ENCODE results near the gene ZNF469. TPM values are rescaled to one million over a fixed set of nuclear protein-coding genes. Genes with fewer than 3 reads are reported as not detected.

Gene ZNF469
- total RNA-seq, 1 experiment from 2014 or later, result 0.50 TPM

DNA sequence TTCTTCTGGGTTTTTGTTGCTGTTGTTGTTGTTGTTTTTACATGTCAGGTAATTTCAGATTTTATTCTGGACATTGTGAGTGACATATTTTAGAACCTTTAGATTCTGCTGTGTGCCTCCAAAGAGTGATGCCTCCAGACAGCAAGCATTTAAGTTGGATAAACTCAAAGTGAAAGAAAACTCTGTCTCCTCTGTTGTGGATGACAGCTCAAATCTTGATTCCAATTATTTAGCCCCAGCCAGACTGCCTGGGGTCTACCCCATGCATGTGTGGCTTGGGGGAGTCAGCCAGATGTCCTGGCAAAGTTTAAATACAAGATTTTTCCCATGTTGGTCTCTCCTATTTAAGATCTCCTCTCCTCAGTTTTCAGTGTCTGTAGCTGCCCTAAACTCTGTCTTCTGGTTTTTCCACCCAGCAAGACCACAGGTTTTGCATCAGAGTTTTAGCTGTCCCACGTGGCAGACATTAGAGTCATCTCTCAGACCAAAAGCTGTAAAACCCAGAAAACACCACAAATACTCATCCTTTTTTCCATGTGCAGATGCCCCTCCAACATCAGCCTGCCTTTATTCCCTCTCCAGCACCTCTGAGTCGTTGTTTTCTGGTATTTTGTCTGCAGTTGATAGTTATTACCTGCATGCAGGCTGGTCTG is 19.4 kb upstream of the ZNF469 start:
- Mint-ChIP-seq H3K4me1 (ENCODE audit: low read depth, unreplicated experiment) (no peaks in the 10 kb centered on the region), H3K36me3 (ENCODE audit: insufficient read depth, unreplicated experiment) (no peaks in the 10 kb centered on the region), H3K27me3 (ENCODE audit: unreplicated experiment) (peaks cover 54% of the 10 kb centered on the region), H3K27ac (ENCODE audit: unreplicated experiment) (no peak overlapping the region), H3K9me3 (ENCODE audit: low read depth, unreplicated experiment) (peaks cover 4% of the 10 kb centered on the region), H3K4me3 (ENCODE audit: low read depth, unreplicated experiment) (no peak overlapping the region)
- intact Hi-C loops (cut with micrococcal nuclease; ENCODE audit: unreplicated experiment), result no loop called here
- TF ChIP-seq, protein P1, sequence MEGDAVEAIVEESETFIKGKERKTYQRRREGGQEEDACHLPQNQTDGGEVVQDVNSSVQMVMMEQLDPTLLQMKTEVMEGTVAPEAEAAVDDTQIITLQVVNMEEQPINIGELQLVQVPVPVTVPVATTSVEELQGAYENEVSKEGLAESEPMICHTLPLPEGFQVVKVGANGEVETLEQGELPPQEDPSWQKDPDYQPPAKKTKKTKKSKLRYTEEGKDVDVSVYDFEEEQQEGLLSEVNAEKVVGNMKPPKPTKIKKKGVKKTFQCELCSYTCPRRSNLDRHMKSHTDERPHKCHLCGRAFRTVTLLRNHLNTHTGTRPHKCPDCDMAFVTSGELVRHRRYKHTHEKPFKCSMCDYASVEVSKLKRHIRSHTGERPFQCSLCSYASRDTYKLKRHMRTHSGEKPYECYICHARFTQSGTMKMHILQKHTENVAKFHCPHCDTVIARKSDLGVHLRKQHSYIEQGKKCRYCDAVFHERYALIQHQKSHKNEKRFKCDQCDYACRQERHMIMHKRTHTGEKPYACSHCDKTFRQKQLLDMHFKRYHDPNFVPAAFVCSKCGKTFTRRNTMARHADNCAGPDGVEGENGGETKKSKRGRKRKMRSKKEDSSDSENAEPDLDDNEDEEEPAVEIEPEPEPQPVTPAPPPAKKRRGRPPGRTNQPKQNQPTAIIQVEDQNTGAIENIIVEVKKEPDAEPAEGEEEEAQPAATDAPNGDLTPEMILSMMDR (IDR thresholded peaks at IDR 0.05; ENCODE audit: unreplicated experiment), result no peak
- no peak for DNase-seq
- CTCF ChIA-PET, result interaction anchor here (0.9 kb wide), 1 partner anchor 25 kb away, joined by 4 read pairs; no protein-coding TSS in a partner anchor
- BruUV-seq (replicated peaks), result no TSS peak

DNA sequence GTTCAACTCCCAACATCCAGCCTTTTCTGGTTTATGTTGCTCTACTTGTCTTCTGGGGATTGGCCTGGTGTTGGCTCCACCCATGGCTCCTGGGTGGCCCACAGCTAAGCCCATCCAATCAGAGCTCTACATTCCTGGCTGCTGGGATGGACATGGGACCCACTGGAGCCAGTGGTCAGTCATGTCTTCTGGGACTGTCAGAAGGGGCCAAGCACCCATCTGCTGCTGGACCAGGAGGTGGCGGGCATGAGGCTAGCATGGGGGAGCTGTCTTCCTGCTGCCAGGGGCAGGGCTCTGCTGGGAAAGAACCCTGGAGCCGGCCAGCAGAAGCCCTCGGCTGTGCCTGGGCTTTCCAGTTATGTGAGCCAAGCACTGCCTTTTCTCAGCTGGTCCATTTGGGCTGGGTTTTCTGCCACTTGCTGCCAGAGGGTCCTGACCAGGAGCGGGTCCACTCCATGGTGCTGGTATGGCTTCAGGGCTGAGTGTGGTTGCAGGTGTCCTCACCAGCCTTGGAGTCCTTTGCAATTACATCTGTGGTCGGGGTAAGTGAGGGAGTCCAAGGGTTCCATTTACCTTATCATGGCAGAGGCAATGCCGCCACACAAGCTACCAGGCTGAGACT is 17.4 kb upstream of the ZNF469 start:
- Mint-ChIP-seq H3K4me1 (ENCODE audit: low read depth, unreplicated experiment) (no peaks in the 10 kb centered on the region), H3K27ac (ENCODE audit: unreplicated experiment) (no peak overlapping the region), H3K36me3 (ENCODE audit: insufficient read depth, unreplicated experiment) (no peaks in the 10 kb centered on the region), H3K27me3 (ENCODE audit: unreplicated experiment) (peaks cover 36% of the 10 kb centered on the region), H3K9me3 (ENCODE audit: low read depth, unreplicated experiment) (peaks cover 4% of the 10 kb centered on the region), H3K4me3 (ENCODE audit: low read depth, unreplicated experiment) (no peak overlapping the region)
- no peak for DNase-seq
- intact Hi-C loops (cut with micrococcal nuclease; ENCODE audit: unreplicated experiment), result no loop called here
- no TSS peak for BruUV-seq (replicated peaks)
- TF ChIP-seq, protein P1 (IDR thresholded peaks at IDR 0.05; ENCODE audit: unreplicated experiment), result no peak
- CTCF ChIA-PET, result no interaction called here

DNA sequence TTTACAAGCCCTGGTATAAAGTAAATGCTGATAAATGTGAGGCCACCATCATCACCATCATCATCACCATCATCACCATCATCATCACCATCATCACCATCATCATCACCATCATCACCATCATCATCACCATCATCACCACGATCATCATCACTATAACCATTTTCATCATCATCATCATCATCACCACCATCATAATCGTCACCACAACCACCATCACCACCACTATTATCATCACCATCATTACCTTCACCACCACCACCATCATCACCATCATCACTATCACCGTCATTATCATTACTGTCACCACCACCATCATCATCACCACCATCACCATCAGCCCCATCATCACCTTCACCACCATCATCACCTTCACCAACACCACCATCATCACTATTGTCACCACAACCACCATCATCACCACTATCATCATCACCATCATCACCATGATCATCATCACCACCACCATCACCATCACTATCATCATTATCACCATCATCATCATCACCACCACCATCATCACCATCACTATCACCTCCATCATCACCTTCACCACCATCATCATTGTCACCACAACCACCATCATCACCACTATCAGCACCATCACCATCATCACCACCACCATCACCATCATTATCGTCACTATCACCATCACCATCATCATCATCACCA is 16.6 kb upstream of the ZNF469 start:
- peaks cover 31% of the 10 kb centered on the region for H3K27me3 Mint-ChIP-seq (ENCODE audit: unreplicated experiment)
- no peak overlapping the region for H3K27ac Mint-ChIP-seq (ENCODE audit: unreplicated experiment)
- no peaks in the 10 kb centered on the region for H3K4me1 Mint-ChIP-seq (ENCODE audit: low read depth, unreplicated experiment)
- DNase-seq, result no peak
- CTCF ChIA-PET, result no interaction called here
- TF ChIP-seq, protein P1 (IDR thresholded peaks at IDR 0.05; ENCODE audit: unreplicated experiment), result no peak
- H3K9me3 Mint-ChIP-seq (ENCODE audit: low read depth, unreplicated experiment), result peaks cover 4% of the 10 kb centered on the region
- intact Hi-C loops (cut with micrococcal nuclease; ENCODE audit: unreplicated experiment), result no loop called here
- no peaks in the 10 kb centered on the region for H3K36me3 Mint-ChIP-seq (ENCODE audit: insufficient read depth, unreplicated experiment)
- no peak overlapping the region for H3K4me3 Mint-ChIP-seq (ENCODE audit: low read depth, unreplicated experiment)
- no TSS peak for BruUV-seq (replicated peaks)

GRCh38 chr16:88366704-88367047 is 16.1 kb upstream of the ZNF469 start:
- H3K4me3 Mint-ChIP-seq (ENCODE audit: low read depth, unreplicated experiment), result no peak overlapping the region
- no peak overlapping the region for H3K27ac Mint-ChIP-seq (ENCODE audit: unreplicated experiment)
- no peaks in the 10 kb centered on the region for H3K4me1 Mint-ChIP-seq (ENCODE audit: low read depth, unreplicated experiment)
- no TSS peak for BruUV-seq (replicated peaks)
- TF ChIP-seq, protein P1 (IDR thresholded peaks at IDR 0.05; ENCODE audit: unreplicated experiment), result no peak
- no peaks in the 10 kb centered on the region for H3K36me3 Mint-ChIP-seq (ENCODE audit: insufficient read depth, unreplicated experiment)
- CTCF ChIA-PET, result no interaction called here
- intact Hi-C loops (cut with micrococcal nuclease; ENCODE audit: unreplicated experiment), result no loop called here
- peaks cover 4% of the 10 kb centered on the region for H3K9me3 Mint-ChIP-seq (ENCODE audit: low read depth, unreplicated experiment)
- DNase-seq, result no peak
- peaks cover 26% of the 10 kb centered on the region for H3K27me3 Mint-ChIP-seq (ENCODE audit: unreplicated experiment)

Data from Calu3 (cell line).